A673 (cell line): ENCODE data around the gene NMT1.

ENCODE experiments used
- EZH2 ChIP-seq: fragments of 200-600 bp; sonication (generic); IDR thresholded peaks from 2 replicates; pipeline ENCODE4 v1.6.1; 2017; ENCODE audit warnings: borderline replicate concordance, low read depth, mild to moderate bottlenecking, mixed read lengths, antibody characterized with exemption, low read length; ENCODE audit not compliant: poor library complexity, severe bottlenecking
- TF ChIP-seq, protein P1 (sequence below): fragments of 300-800, 200-600 bp; sonication (generic); conservative IDR thresholded peaks from 2 replicates; pipeline ENCODE4 v1.5.1; 2017; ENCODE audit warnings: low read depth, mild to moderate bottlenecking, antibody characterized with exemption, low read length, moderate library complexity, mixed read lengths

GRCh38 chr17:45123930-45124796, 63.0 kb downstream of the NMT1 start:
- TF ChIP-seq, protein P1, sequence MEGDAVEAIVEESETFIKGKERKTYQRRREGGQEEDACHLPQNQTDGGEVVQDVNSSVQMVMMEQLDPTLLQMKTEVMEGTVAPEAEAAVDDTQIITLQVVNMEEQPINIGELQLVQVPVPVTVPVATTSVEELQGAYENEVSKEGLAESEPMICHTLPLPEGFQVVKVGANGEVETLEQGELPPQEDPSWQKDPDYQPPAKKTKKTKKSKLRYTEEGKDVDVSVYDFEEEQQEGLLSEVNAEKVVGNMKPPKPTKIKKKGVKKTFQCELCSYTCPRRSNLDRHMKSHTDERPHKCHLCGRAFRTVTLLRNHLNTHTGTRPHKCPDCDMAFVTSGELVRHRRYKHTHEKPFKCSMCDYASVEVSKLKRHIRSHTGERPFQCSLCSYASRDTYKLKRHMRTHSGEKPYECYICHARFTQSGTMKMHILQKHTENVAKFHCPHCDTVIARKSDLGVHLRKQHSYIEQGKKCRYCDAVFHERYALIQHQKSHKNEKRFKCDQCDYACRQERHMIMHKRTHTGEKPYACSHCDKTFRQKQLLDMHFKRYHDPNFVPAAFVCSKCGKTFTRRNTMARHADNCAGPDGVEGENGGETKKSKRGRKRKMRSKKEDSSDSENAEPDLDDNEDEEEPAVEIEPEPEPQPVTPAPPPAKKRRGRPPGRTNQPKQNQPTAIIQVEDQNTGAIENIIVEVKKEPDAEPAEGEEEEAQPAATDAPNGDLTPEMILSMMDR = no peak
- no peak for TF ChIP-seq EZH2
